ENCODE data around the gene CARD10.

The CARD10 gene

DNA sequence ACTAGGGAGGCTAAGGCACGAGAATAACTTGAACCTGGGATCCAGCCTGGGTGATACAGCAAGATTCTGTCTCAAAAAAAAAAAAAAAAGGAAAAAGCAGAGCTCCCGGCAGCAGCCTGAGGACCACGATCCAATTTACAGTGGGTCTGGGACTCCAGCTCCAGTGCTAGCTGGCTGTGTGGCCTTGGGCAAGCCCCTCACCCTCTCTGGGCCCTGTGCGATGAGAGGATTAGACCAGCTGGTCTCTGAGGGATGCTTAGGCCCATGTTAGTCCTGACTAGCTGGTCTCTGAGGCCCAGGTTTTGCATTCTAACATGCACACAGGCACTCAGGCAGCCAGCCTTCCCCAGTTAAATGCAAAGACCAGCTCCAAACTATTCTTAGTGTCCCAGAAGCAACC, 13.7 kb downstream of the CARD10 start:
- H3K4me1 Mint-ChIP-seq, result peaks cover 4% of the 10 kb centered on the region
- H3K27ac Mint-ChIP-seq, result no peak overlapping the region
- no peaks in the 10 kb centered on the region for H3K9me3 Mint-ChIP-seq
- no peak for ATAC-seq
- H3K27me3 Mint-ChIP-seq, result peaks cover 75% of the 10 kb centered on the region
- H3K36me3 Mint-ChIP-seq, result no peaks in the 10 kb centered on the region
- H3K4me3 Mint-ChIP-seq, result no peak overlapping the region

DNA sequence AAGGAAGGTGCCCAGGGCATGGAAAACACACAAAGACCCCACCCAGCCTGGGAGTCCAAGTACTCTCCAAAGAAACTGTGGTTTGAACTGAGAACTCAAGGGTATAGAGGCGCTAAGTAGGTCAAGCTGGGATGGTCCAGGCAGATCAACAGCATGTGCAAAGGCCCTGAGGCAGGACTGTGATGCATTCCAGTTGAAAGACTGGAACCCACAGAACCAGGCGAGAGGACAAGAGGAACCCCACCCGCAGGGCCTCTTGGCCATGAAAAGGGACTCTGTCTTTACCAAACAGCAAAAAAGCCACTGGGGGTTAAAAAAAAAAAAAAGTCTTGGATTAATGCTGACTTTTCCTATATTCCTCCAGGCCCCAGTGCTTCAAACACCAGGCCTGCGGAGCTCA, 14.3 kb downstream of the CARD10 start:
- Mint-ChIP-seq H3K4me3 (no peak overlapping the region), H3K36me3 (no peaks in the 10 kb centered on the region), H3K9me3 (no peaks in the 10 kb centered on the region), H3K27ac (no peak overlapping the region), H3K27me3 (peaks cover 75% of the 10 kb centered on the region), H3K4me1 (no peaks in the 10 kb centered on the region)
- no peak for ATAC-seq

DNA sequence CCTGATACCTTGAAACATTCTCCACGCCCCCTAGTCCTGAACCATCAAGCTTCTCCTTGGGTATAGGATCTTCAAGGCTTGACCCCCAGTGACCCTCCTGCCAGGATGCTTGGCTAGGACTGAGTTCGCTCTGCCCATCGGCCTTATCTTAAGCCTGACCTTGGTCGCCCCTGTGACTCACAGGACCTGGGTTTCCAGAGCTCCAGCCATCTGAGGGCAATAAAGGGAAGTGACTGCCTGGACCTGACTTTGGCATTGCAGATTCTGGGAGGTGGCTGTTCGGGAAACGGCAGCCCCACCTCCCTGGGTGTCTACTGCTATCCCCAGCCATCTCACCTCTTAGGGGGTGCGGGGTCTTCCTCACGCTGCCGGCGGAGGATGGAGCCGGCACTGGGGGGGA, 15.4 kb downstream of the CARD10 start:
- Mint-ChIP-seq H3K36me3 (no peaks in the 10 kb centered on the region), H3K27ac (no peak overlapping the region), H3K4me1 (no peaks in the 10 kb centered on the region)

DNA sequence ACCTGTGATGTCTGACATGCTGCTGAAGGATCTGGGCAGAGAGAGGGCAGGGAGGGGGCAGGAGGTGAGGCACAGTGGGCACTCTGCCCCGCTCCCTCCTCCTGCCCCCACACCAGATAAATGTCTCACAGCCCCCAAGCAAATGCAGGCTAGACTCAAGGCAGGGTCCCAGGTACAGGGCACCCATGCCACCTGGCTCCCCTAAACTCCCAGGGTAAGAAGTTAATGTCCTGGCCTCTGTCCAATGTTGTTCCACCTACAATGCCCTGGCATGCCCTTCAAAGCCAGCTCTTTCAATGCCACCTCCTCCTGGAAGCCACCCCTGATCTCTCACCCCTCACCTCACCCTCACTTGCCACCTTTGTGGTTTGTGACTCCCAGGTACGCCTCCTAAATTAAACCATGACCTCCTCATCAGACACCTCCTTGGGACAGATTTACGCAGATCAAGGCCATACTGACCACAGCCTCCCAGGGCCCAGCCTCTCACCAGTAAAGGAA, 16.0 kb downstream of the CARD10 start:
- H3K27ac Mint-ChIP-seq, result no peak overlapping the region
- ATAC-seq, result no peak
- H3K4me3 Mint-ChIP-seq, result no peak overlapping the region
- H3K27me3 Mint-ChIP-seq, result peaks cover 75% of the 10 kb centered on the region
- no peaks in the 10 kb centered on the region for H3K9me3 Mint-ChIP-seq
- no peaks in the 10 kb centered on the region for H3K36me3 Mint-ChIP-seq
- H3K4me1 Mint-ChIP-seq, result peaks cover 4% of the 10 kb centered on the region

More for the DNA sequence above, 15.4 kb downstream of the CARD10 start:
- Mint-ChIP-seq H3K9me3 (no peaks in the 10 kb centered on the region), H3K4me3 (no peak overlapping the region), H3K27me3 (peaks cover 75% of the 10 kb centered on the region)
- no peak for ATAC-seq

DNA sequence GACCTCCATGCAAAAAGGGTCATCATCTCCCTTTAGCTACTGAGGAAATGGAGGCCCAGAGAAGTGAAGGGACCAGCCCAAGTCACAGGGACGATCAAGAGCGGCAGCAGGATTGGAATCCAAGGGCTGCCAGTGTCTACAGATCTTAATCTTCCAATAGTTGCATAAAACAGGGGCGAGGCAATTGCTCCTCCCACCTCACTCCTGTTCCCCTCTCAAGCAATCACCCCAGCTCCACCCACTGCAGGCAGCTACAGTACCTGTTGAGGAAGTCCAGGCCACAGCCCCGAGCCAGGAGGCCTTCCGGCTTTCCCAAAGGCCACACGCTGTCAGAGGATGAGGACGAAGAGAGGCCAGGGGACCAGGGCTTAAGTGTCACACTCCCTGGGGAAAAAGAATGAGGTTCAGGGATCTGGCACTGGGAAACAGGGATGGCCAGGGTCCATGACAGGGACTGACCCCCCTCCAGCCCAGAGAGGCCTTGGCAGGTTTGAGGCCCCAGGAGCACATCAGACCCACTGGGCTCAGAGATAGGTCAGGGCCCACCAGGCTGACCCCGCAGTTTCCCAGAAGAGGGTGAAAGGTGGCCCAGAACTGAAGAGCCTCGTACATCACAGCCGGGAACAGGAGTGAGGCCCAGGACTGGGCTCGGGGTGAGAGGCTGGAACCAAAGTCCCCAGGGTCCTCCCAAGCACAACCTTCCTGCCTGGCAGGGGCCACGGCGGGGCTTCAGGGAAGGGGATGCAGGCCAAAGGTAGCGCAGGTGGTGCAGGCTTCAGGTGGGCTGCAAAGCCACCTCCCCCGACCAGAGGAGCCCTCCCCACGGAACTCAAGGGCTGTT, 16.7 kb downstream of the CARD10 start:
- peaks cover 75% of the 10 kb centered on the region for H3K27me3 Mint-ChIP-seq
- no peak overlapping the region for H3K4me3 Mint-ChIP-seq
- H3K36me3 Mint-ChIP-seq, result no peaks in the 10 kb centered on the region
- no peaks in the 10 kb centered on the region for H3K9me3 Mint-ChIP-seq
- no peak for ATAC-seq
- H3K4me1 Mint-ChIP-seq, result peaks cover 10% of the 10 kb centered on the region
- H3K27ac Mint-ChIP-seq, result no peak overlapping the region

DNA sequence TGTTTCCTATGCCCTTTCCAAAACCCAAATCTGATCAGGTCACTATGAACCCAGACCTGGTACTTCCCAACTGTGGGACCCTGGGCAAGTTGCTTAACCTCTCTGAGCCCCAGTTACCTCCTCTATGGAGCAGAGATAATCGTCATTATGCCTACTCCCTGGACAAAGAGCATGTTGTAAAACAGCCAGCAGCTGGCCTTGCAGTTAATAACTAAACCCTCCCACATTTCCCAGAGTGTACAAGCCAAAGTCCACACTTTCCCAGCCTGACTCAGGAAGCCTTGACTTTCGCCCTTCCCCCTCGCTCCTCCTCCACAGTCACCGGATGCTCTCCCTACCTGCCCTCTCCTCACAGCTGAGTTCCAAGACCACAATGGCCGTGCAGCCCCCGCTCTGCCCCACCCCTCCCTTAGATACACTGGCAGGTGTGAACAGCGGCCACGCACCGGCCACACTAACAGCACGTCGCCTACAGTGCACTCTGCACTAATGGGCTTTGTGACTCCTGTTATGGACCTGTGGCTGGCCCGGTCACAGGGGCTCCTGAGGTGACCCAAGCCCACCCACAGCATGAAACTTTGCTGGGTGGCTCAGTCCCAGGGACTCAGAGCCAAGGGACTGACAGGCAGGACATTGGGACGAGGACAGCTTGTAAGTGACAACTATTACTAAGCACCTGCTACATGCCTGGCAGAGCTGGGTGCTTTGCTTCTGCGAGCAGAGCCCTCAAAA, 17.4 kb downstream of the CARD10 start:
- Mint-ChIP-seq H3K36me3 (no peaks in the 10 kb centered on the region), H3K9me3 (no peaks in the 10 kb centered on the region), H3K27ac (no peak overlapping the region), H3K4me1 (peaks cover 10% of the 10 kb centered on the region), H3K4me3 (no peak overlapping the region), H3K27me3 (peaks cover 80% of the 10 kb centered on the region)
- no peak for ATAC-seq

DNA sequence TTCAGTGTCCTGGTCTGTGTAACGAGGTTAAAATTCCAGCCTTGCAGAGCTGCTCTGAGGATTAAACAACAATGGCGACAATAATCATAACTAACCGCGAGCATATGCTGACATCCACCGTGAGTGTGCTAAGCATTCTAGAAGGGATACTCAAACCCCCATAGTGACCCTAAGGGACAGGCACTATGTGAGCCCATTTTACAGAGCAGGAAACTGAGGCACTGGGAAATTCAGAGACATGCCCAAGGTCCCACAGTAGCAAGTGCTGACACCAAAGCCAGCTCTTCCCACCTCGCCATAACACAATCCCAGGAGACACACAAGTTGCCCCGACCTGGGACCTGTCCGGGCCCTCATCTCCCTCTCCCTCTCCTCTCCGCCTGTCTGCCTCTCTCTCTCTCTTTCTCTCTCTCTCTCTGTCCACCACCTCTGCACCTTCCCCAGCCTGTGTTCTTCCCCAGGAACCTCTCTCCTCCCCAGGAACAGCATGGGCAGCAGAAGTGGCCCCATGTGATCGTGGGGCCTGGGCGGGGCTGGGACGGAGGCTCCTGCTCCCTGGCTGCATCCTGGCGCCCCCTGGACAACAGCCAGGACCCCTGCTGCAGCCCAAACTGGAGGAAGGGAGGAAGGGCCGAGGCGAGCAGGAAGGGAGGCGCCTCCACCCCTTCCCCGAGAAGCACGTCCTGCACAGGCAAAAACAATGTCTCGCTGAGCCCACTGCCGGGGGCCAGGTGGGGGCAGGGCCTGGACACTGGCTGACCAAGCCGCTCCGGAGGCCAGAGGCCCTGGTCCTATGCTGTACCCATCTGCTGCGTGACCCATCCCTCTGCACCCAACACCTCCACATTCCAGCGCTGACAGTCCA, 18.2 kb downstream of the CARD10 start:
- no peak for ATAC-seq
- no peaks in the 10 kb centered on the region for H3K9me3 Mint-ChIP-seq
- H3K27me3 Mint-ChIP-seq, result peaks cover 88% of the 10 kb centered on the region
- H3K36me3 Mint-ChIP-seq, result no peaks in the 10 kb centered on the region
- no peak overlapping the region for H3K27ac Mint-ChIP-seq
- H3K4me3 Mint-ChIP-seq, result no peak overlapping the region
- peaks cover 10% of the 10 kb centered on the region for H3K4me1 Mint-ChIP-seq

DNA sequence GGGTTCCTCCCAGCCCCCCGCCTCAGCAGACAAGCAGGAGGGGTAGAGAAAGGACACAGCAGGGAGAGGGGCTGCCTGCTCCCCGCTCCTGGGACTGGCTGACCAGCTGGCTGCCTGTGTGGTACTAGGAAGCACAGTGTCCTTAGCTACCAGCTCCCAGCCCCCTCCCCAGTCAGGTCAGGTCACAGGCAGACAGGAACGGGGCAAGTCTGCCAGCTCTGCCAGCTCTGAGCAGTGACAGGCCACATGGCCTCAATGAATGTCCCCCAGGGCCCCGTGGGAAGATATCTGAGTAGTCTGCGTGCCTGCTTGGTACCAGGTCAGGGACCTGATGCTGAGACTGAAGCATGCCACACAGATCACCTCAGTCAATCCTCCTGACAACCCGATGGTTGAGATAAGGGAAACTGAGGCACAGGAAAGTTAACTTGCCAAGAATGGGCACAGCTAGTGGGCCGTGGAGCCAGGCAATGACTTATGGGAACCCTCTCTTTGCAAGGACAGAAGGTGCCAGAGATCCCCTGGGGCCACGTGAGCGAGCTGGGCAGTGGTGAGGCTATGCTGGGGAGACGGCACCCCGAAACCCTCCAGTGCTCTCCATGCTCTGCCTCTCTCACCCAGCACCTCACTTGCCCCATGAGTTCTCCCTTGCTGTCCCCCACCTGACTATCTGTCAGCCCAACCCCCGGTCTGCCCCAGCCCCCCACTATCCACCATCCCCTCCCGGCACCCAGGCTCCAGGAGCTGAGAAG, 19.2 kb downstream of the CARD10 start:
- Mint-ChIP-seq H3K27ac (no peak overlapping the region), H3K27me3 (peaks cover 98% of the 10 kb centered on the region), H3K9me3 (no peaks in the 10 kb centered on the region), H3K4me3 (no peak overlapping the region), H3K4me1 (peaks cover 10% of the 10 kb centered on the region), H3K36me3 (no peaks in the 10 kb centered on the region)
- ATAC-seq, result no peak

DNA sequence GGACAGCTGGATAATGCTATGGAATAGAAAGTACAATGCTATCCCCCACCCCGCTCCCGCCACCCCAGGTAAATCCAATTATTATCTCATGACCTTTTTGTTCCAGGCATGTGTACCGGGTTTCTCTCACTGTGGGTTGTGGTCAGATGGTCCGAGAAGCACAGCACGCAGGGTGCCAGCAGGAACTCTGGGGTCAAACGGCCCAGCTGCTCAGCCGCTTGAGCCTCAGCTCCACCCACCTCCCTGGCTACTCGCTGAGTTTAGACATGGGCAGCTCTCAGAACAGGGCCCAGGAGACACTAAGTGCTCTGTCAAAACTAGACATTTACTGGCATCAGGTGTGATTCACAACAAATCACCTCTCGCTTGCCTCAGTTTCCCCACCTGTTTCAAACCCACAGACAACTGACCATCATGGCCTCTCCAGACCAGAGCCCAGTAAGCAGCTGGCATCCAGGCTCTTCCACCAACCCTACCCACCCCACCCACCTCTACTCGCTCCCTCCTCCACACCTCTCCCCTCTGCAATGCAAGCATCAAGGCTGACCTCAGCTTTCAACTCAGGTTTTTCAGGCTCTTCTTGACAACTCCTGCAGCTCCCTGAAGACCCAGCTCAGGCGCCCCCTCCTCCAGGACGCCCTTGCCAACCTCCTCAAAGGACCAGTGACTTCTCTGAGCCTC, 20.0 kb downstream of the CARD10 start:
- Mint-ChIP-seq H3K27ac (no peak overlapping the region), H3K4me3 (no peak overlapping the region), H3K4me1 (peaks cover 10% of the 10 kb centered on the region), H3K9me3 (no peaks in the 10 kb centered on the region), H3K36me3 (no peaks in the 10 kb centered on the region), H3K27me3 (peaks cover 95% of the 10 kb centered on the region)
- no peak for ATAC-seq

DNA sequence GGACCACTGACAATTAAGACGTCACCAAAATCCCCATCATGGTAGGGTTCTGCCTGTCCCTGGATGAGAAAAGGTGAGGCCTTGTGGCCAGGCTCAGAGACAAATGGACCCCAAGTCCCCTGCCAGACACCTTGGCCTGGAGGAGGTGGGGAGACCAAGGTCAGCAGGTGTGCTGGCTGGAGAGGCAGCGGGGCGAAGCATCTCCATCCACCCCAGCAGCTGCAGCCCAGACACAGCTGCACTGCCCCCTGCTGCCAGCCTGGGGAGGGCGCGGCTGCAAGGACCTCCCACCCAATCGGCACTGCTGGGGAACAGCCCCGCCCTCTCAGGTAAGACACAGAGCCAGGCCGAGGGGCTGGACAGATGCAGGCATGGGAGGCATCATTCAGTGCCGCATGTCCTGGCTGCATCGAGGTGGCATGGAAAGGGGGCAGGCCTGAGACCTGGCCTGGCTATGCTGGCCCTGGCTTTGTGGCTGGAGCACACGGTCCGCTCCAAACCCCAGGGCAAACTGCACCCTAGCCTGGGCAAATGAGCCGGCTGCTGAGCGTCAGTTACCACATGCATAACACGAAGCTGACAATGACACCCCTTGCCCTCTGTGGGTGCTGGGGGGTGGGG, 20.8 kb downstream of the CARD10 start:
- Mint-ChIP-seq H3K27me3 (peaks cover 87% of the 10 kb centered on the region), H3K27ac (no peak overlapping the region), H3K36me3 (no peaks in the 10 kb centered on the region), H3K4me1 (peaks cover 15% of the 10 kb centered on the region), H3K4me3 (no peak overlapping the region), H3K9me3 (no peaks in the 10 kb centered on the region)
- ATAC-seq, result peak; percentile 83

DNA sequence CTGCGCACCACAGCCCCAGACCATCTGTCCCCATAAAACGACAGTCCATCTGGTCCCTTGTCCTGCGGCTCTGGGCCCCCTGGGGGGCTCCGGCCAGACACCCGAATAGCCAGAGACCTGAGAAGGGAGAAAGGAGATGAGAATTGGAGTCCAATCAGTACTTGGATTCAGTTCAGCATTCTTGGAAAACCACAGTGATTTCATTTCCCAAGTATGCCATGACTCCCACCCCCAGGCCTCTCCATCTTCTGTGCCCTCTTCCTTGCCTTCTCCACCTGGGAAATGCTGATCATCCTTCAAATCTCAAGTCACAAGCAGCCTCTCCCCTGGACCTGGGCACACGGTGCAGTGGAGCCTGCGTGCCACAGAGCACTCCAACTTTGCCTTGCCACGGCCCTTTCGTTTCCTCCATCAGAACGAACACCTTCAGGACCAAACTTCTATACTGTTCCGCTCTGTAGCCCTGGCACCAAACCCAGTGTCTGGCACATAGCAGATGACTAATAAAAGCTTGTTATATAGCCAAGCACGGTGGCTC, 22.1 kb downstream of the CARD10 start:
- no peaks in the 10 kb centered on the region for H3K9me3 Mint-ChIP-seq
- H3K27me3 Mint-ChIP-seq, result peaks cover 75% of the 10 kb centered on the region
- ATAC-seq, result no peak
- H3K4me3 Mint-ChIP-seq, result no peak overlapping the region
- H3K36me3 Mint-ChIP-seq, result no peaks in the 10 kb centered on the region
- H3K4me1 Mint-ChIP-seq, result peaks cover 24% of the 10 kb centered on the region
- no peak overlapping the region for H3K27ac Mint-ChIP-seq

DNA sequence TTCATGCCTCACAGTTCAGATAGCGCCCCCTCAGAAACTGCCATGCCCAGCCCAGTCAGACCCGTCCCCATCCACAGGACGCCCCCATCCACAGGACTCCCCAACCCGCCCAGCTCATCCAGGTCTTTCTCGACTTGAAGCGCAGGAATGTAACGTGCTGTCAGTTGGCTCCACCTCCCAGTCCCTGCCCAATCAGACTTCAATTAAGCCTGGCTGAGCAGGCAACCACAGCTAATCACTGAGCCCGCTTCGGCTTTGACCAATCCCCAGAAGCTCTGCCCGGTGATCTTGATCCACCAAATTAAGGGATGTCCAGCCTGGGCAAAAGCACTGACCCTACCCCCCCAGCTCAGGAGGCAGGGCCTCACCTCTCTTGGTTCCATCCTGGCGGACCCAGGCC, 22.6 kb downstream of the CARD10 start:
- peaks cover 70% of the 10 kb centered on the region for H3K27me3 Mint-ChIP-seq
- H3K4me3 Mint-ChIP-seq, result no peak overlapping the region
- H3K4me1 Mint-ChIP-seq, result peaks cover 26% of the 10 kb centered on the region
- H3K9me3 Mint-ChIP-seq, result no peaks in the 10 kb centered on the region
- no peak overlapping the region for H3K27ac Mint-ChIP-seq
- no peaks in the 10 kb centered on the region for H3K36me3 Mint-ChIP-seq
- no peak for ATAC-seq

DNA sequence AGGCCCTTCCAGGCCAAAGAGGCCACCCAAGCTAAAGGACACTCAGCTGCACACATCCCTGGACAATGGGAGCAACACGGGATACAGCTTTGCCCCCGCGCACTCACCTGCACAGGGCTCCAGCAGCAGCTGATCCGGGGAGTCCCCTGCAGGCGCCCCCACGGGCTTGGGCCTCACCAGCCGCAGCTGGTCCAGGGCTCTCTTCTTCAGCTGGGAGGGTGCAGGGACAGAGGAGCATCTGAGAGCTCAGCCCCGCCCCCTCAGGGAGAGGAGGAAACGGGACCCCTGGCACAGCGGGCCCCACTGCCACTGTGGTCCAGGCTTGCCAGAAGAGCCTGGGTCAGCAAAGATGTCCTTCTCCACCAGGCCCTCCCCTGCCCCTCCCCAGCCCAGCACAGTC, 25.2 kb downstream of the CARD10 start:
- H3K4me1 Mint-ChIP-seq, result peaks cover 40% of the 10 kb centered on the region
- H3K4me3 Mint-ChIP-seq, result no peak overlapping the region
- ATAC-seq, result no peak
- H3K27me3 Mint-ChIP-seq, result peaks cover 43% of the 10 kb centered on the region
- no peak overlapping the region for H3K27ac Mint-ChIP-seq
- H3K36me3 Mint-ChIP-seq, result no peaks in the 10 kb centered on the region
- H3K9me3 Mint-ChIP-seq, result peaks cover 3% of the 10 kb centered on the region

All from stimulated activated memory B cell treated with anti-CD40 and anti-IgM and Interleukin-4, amounts not matched to agents 10 μg/mL and 1 μg/mL and 100 μg/mL, for 72 hours (primary cell).